ENCODE results near the gene ANKH. TPM values are rescaled to one million over a fixed set of nuclear protein-coding genes. Genes with fewer than 3 reads are reported as not detected.

The ANKH gene
- total and polyA plus RNA-seq, 12 donors, result 4.8 to 45.6 (median 30.9) TPM

- intact Hi-C loops (cut with DNase I), result loop anchor here in 1 of 2 donors (10.0 kb wide), 1 partner anchor 672 kb away; no protein-coding TSS in a partner anchor
- Histone ChIP-seq H3K9me3 (replicated peaks in 1 of 3) (no peaks in the 10 kb centered on the region), H3K4me3 (no peak overlapping the region), H3K36me3 (replicated peaks in 1 of 2) (no peaks in the 10 kb centered on the region), H3K27me3 (no peaks in the 10 kb centered on the region), H3K4me1 (replicated peaks in 1 of 2) (no peaks in the 10 kb centered on the region), H3K27ac (no peak overlapping the region)
- WGBS, 4 donors, result 46 to 61% (median 48%) methylated on average over 2 of the region's 2 CpGs
- TF ChIP-seq, protein P1, sequence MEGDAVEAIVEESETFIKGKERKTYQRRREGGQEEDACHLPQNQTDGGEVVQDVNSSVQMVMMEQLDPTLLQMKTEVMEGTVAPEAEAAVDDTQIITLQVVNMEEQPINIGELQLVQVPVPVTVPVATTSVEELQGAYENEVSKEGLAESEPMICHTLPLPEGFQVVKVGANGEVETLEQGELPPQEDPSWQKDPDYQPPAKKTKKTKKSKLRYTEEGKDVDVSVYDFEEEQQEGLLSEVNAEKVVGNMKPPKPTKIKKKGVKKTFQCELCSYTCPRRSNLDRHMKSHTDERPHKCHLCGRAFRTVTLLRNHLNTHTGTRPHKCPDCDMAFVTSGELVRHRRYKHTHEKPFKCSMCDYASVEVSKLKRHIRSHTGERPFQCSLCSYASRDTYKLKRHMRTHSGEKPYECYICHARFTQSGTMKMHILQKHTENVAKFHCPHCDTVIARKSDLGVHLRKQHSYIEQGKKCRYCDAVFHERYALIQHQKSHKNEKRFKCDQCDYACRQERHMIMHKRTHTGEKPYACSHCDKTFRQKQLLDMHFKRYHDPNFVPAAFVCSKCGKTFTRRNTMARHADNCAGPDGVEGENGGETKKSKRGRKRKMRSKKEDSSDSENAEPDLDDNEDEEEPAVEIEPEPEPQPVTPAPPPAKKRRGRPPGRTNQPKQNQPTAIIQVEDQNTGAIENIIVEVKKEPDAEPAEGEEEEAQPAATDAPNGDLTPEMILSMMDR (IDR thresholded peaks at IDR 0.05), result no peak
- TF ChIP-seq POLR2A (IDR thresholded peaks at IDR 0.05), result no peak
- DNase-seq, result no peak
Observed at GRCh38 chr5:14656898-14657297, 214.7 kb downstream of the ANKH start.

GRCh38 chr5:14655146-14655741 lies 216.3 kb downstream of the ANKH start:
- Histone ChIP-seq H3K4me1 (replicated peaks in 1 of 2) (no peaks in the 10 kb centered on the region), H3K27ac (no peak overlapping the region), H3K4me3 (no peak overlapping the region), H3K9me3 (replicated peaks in 1 of 3) (no peaks in the 10 kb centered on the region), H3K27me3 (no peaks in the 10 kb centered on the region), H3K36me3 (replicated peaks in 1 of 2) (no peaks in the 10 kb centered on the region)
- WGBS, 4 donors, result 56 to 61% (median 60%) methylated on average over 4 of the region's 4 CpGs
- no peak for TF ChIP-seq POLR2A (IDR thresholded peaks at IDR 0.05)
- TF ChIP-seq, protein P1 (IDR thresholded peaks at IDR 0.05), result no peak
- no peak for DNase-seq
- intact Hi-C loops (cut with DNase I), result loop anchor here in 1 of 2 donors (10.0 kb wide), 1 partner anchor 670 kb away; no protein-coding TSS in a partner anchor

Small RNA genes within 50 kb of the gene (microRNA-seq; reads per million reads assigned to microRNA genes)
- 0 reads per million in 3 donors for gene MIR4637

Small RNA genes within 50 kb of the gene (small RNA-seq; reads per million reads assigned to genes)
- gene HNRNPKP5 (0 reads per million in 2 donors), gene MIR4637 (0 reads per million in 2 donors)

Other genes starting within 250 kb of the ANKH start
- gene OTULIN, start 207.1 kb downstream of the ANKH start, total RNA-seq, result 10 to 100 TPM in 8 of 9 donors, 1 to 10 TPM in 1; 5.6 to 40.8 (median 20.9) TPM
- 1 to 10 TPM; 2.8 to 6.4 (median 5.0) TPM for gene OTULIN, start 207.1 kb downstream of the ANKH start, polyA plus RNA-seq